Fibroblast of lung (primary cell): Measurements from ENCODE around the gene GTPBP1.

ENCODE experiments used
- CTCF ChIP-seq, 2 donors: IDR thresholded peaks in 1 of 2; conservative IDR thresholded peaks in 1 of 2; 1 replicate in 1 of 2; 2 replicates in 1 of 2; pipeline ENCODE4 v1.5.1; 2011 to 2012; ENCODE audit warnings: low read length in 2 of 2, control low read depth in 1 of 2, inconsistent platforms in 1 of 2, low read depth in 1 of 2, mild to moderate bottlenecking in 1 of 2
- EZH2 ChIP-seq: IDR thresholded peaks from 2 replicates; pipeline ENCODE4 v1.5.1; 2012; ENCODE audit warnings: low read length, control low read depth, mild to moderate bottlenecking; ENCODE audit errors: missing control alignments

- no peak for TF ChIP-seq CTCF (conservative IDR thresholded peaks at IDR 0.05 in 1 of 2, IDR thresholded peaks at IDR 0.05 in 1 of 2; ENCODE audit: low read depth in 1 of 2, low read length in 2 of 2)
- no peak for TF ChIP-seq EZH2
Measured at GRCh38 chr22:38768036-38768435, 62.3 kb downstream of the GTPBP1 start.
